Ascending aorta (tissue), 2 donors: ENCODE measurements around the gene CD47. TPM values are rescaled to one million over a fixed set of nuclear protein-coding genes. Genes with fewer than 3 reads are reported as not detected.

Experiments
- DNase-seq, 2 donors: peaks; one replicate each; pipeline ENCODE4 v3.0.0-alpha.2; 2019; ENCODE audit warnings: low spot score in 2 of 2
- H3K27ac ChIP-seq, 2 donors: fragments of 200-600 bp; sonication (generic); one replicate each; pipeline ENCODE4 v1.5.1; 2016 to 2017; ENCODE audit warnings: mild to moderate bottlenecking in 1 of 2
- H3K27me3 ChIP-seq: fragments of 200-600 bp; sonication (generic); one replicate; pipeline ENCODE4 v1.5.1; 2017
- H3K36me3 ChIP-seq, 2 donors: fragments of 200-600 bp; sonication (generic); one replicate each; pipeline ENCODE4 v1.5.1; 2016
- H3K4me1 ChIP-seq, 2 donors: fragments of 200-600 bp; sonication (generic); one replicate each; pipeline ENCODE4 v1.5.1; 2016 to 2017; ENCODE audit warnings: mild to moderate bottlenecking in 1 of 2
- H3K4me3 ChIP-seq, 2 donors: fragments of 200-600 bp; sonication (generic); one replicate each; pipeline ENCODE4 v1.5.1; 2016 to 2017; ENCODE audit warnings: mild to moderate bottlenecking in 1 of 2
- H3K9me3 ChIP-seq, 2 donors: fragments of 200-600 bp; sonication (generic); one replicate each; pipeline ENCODE4 v1.5.1; 2016
- intact Hi-C: fragments of 100-400 bp; cut with DNase I; formaldehyde crosslinking; loops from one replicate; pipeline ENCODE4 v1.15.1; 2023
- total RNA-seq: library from RNA; depleted of rRNA; stranded (reverse); fragments of >200 nt; gene quantifications from one replicate; pipeline ENCODE4 v1.1.0, GENCODE V29; 2016
- TF ChIP-seq, protein P1 (sequence below), 3 experiments: fragments of 200-600 bp in 2 of 3; fragments of 450-650 bp in 1 of 3; sonication (generic) in 2 of 3; IDR thresholded peaks; one replicate each; pipeline ENCODE4 v1.5.1; 2016 to 2019; ENCODE audit warnings: antibody characterized with exemption in 3 of 3, mild to moderate bottlenecking in 1 of 3, moderate library complexity in 1 of 3

The CD47 gene
- total RNA-seq, 1 donor from 2014 or later = 24.5 TPM

GRCh38 chr3:108133048-108133369 lies 42.2 kb upstream of the CD47 start:
- TF ChIP-seq, protein P1, sequence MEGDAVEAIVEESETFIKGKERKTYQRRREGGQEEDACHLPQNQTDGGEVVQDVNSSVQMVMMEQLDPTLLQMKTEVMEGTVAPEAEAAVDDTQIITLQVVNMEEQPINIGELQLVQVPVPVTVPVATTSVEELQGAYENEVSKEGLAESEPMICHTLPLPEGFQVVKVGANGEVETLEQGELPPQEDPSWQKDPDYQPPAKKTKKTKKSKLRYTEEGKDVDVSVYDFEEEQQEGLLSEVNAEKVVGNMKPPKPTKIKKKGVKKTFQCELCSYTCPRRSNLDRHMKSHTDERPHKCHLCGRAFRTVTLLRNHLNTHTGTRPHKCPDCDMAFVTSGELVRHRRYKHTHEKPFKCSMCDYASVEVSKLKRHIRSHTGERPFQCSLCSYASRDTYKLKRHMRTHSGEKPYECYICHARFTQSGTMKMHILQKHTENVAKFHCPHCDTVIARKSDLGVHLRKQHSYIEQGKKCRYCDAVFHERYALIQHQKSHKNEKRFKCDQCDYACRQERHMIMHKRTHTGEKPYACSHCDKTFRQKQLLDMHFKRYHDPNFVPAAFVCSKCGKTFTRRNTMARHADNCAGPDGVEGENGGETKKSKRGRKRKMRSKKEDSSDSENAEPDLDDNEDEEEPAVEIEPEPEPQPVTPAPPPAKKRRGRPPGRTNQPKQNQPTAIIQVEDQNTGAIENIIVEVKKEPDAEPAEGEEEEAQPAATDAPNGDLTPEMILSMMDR (IDR thresholded peaks at IDR 0.05) = no peak
- Histone ChIP-seq H3K9me3 (no peaks in the 10 kb centered on the region), H3K27ac (no peak overlapping the region), H3K27me3 (no peaks in the 10 kb centered on the region), H3K36me3 (no peaks in the 10 kb centered on the region), H3K4me1 (peaks cover 0 to 11% of the 10 kb centered on the region in 2 donors), H3K4me3 (no peak overlapping the region)
- intact Hi-C loops = no loop called here
- no peak for DNase-seq

DNA sequence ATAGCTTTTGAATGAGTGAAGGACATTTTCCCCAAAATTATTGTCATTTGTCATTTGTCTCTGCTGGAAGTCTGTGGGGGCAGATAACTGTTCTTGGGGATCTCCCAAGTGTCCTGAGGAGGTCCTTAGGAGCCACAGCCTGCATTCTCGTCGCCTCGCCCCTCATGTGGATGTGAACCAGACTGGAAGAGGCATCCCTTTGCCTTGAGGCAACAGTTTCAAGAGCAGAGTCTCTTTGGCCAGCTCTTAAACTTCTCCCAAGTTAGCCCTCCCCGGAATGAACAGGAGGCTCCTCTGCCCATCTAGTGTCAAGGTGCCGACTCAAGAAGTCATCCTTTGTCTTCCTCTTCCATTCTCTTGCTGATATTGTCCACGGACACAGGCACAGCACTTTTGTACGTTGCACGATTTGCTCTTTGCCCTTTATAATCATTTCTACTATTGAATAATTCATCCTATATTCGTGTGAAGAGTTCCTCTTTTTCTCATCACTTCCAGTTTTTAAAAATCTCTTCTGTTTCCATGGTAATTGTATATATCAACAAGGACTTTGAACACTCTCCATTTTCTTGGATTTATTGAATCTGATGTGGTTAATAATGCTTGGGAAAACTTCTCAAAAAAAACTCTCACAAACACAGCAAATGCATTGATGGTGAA lies 40.8 kb upstream of the CD47 start:
- H3K9me3 ChIP-seq = no peaks in the 10 kb centered on the region
- peaks cover 0 to 11% of the 10 kb centered on the region in 2 donors for H3K4me1 ChIP-seq
- H3K27me3 ChIP-seq = no peaks in the 10 kb centered on the region
- no peaks in the 10 kb centered on the region for H3K36me3 ChIP-seq
- H3K4me3 ChIP-seq = no peak overlapping the region
- TF ChIP-seq, protein P1 (IDR thresholded peaks at IDR 0.05) = no peak
- intact Hi-C loops = no loop called here
- DNase-seq = no peak
- H3K27ac ChIP-seq = peak overlapping the region in 1 of 2 donors; percentile 49

GRCh38 chr3:108130701-108131474 lies 40.1 kb upstream of the CD47 start:
- no peaks in the 10 kb centered on the region for H3K27me3 ChIP-seq
- H3K27ac ChIP-seq = peak overlapping the region in 1 of 2 donors; percentile 49
- no peaks in the 10 kb centered on the region for H3K36me3 ChIP-seq
- intact Hi-C loops = no loop called here
- no peak for DNase-seq
- no peak overlapping the region for H3K4me3 ChIP-seq
- H3K9me3 ChIP-seq = no peaks in the 10 kb centered on the region
- TF ChIP-seq, protein P1 (IDR thresholded peaks at IDR 0.05) = no peak
- peaks cover 0 to 11% of the 10 kb centered on the region in 2 donors for H3K4me1 ChIP-seq

GRCh38 chr3:108130236-108130635 lies 39.4 kb upstream of the CD47 start:
- Histone ChIP-seq H3K4me1 (peaks cover 0 to 11% of the 10 kb centered on the region in 2 donors), H3K9me3 (no peaks in the 10 kb centered on the region), H3K36me3 (no peaks in the 10 kb centered on the region), H3K27me3 (no peaks in the 10 kb centered on the region), H3K4me3 (no peak overlapping the region), H3K27ac (no peak overlapping the region)
- DNase-seq = no peak
- intact Hi-C loops = no loop called here
- TF ChIP-seq, protein P1 (IDR thresholded peaks at IDR 0.05) = no peak

- no peaks in the 10 kb centered on the region for H3K27me3 ChIP-seq
- DNase-seq = no peak
- H3K36me3 ChIP-seq = no peaks in the 10 kb centered on the region
- no peaks in the 10 kb centered on the region for H3K9me3 ChIP-seq
- TF ChIP-seq, protein P1 (IDR thresholded peaks at IDR 0.05) = no peak
- intact Hi-C loops = no loop called here
- H3K27ac ChIP-seq = no peak overlapping the region
- H3K4me3 ChIP-seq = no peak overlapping the region
- peaks cover 0 to 10% of the 10 kb centered on the region in 2 donors for H3K4me1 ChIP-seq
Measured at GRCh38 chr3:108127301-108127988, 36.6 kb upstream of the CD47 start.
